ENCODE results near the gene AQP6. TPM values are rescaled to one million over a fixed set of nuclear protein-coding genes. Genes with fewer than 3 reads are reported as not detected.

Gene AQP6
- total and polyA plus RNA-seq, 2 experiments from 2014 or later = not detected

- Histone ChIP-seq H4K20me1 (ENCODE audit: insufficient read depth) (no peaks in the 10 kb centered on the region), H3K9me3 (ENCODE audit: low read depth) (no peaks in the 10 kb centered on the region), H3K4me3 (no peak overlapping the region), H3K9me2 (ENCODE audit: insufficient read depth) (no peaks in the 10 kb centered on the region), H3F3A (ENCODE audit: insufficient read depth) (no peaks in the 10 kb centered on the region), H3K4me2 (ENCODE audit: unreplicated experiment) (no peak overlapping the region), H3K27ac (no peak overlapping the region), H3K27me3 (replicated peaks; ENCODE audit: insufficient read depth) (no peaks in the 10 kb centered on the region), H3K9ac (no peak overlapping the region), H3K36me3 (ENCODE audit: low read depth) (no peaks in the 10 kb centered on the region), H3K79me2 (ENCODE audit: insufficient read depth) (no peaks in the 10 kb centered on the region), H3K4me1 (ENCODE audit: insufficient read depth) (no peaks in the 10 kb centered on the region), H2AFZ (peak overlapping the region; percentile 88; the same call in 1 of the 2 replicates)
- WGBS, 2 experiments (ENCODE audit: low coverage in 1 of 2, low lambda C conversion rate in 2 of 2, missing lambda C conversion rate in 2 of 2) = 74% methylated on average over 3 of the region's 3 CpGs
- in situ Hi-C loops (cut with MboI) = no loop called here
- DNase-seq = no peak
- TF ChIP-seq EZH2phosphoT487 (IDR thresholded peaks at IDR 0.05; ENCODE audit: insufficient read depth, low read depth) (no peak), EZH2 (IDR thresholded peaks at IDR 0.05; ENCODE audit: insufficient read depth, poor library complexity, severe bottlenecking) (no peak)
These were observed 26.2 kb upstream of the AQP6 start for GRCh38 chr12:49946497-49946896.

- Histone ChIP-seq H2AFZ (no peak overlapping the region), H3K9me3 (ENCODE audit: low read depth) (no peaks in the 10 kb centered on the region), H3K36me3 (ENCODE audit: low read depth) (no peaks in the 10 kb centered on the region), H3K79me2 (ENCODE audit: insufficient read depth) (no peaks in the 10 kb centered on the region), H3K4me1 (ENCODE audit: insufficient read depth) (no peaks in the 10 kb centered on the region), H4K20me1 (ENCODE audit: insufficient read depth) (no peaks in the 10 kb centered on the region), H3K27me3 (replicated peaks; ENCODE audit: insufficient read depth) (no peaks in the 10 kb centered on the region), H3K4me2 (ENCODE audit: unreplicated experiment) (no peak overlapping the region), H3K4me3 (no peak overlapping the region), H3K9me2 (ENCODE audit: insufficient read depth) (no peaks in the 10 kb centered on the region), H3K9ac (no peak overlapping the region), H3K27ac (no peak overlapping the region), H3F3A (ENCODE audit: insufficient read depth) (no peaks in the 10 kb centered on the region)
- 73 to 81% methylated on average over 7 of the region's 7 CpGs for WGBS, 2 experiments (ENCODE audit: low coverage in 1 of 2, low lambda C conversion rate in 2 of 2, missing lambda C conversion rate in 2 of 2)
- in situ Hi-C loops (cut with MboI) = no loop called here
- TF ChIP-seq EZH2 (IDR thresholded peaks at IDR 0.05; ENCODE audit: insufficient read depth, poor library complexity, severe bottlenecking) (no peak), EZH2phosphoT487 (IDR thresholded peaks at IDR 0.05; ENCODE audit: insufficient read depth, low read depth) (no peak)
- DNase-seq = no peak
These were observed 25.0 kb upstream of the AQP6 start for GRCh38 chr12:49947593-49948226.

- no peaks in the 10 kb centered on the region for H3K9me3 ChIP-seq (ENCODE audit: low read depth)
- no peaks in the 10 kb centered on the region for H3K79me2 ChIP-seq (ENCODE audit: insufficient read depth)
- no peak for DNase-seq
- no peaks in the 10 kb centered on the region for H3K9me2 ChIP-seq (ENCODE audit: insufficient read depth)
- H2AFZ ChIP-seq = no peak overlapping the region
- no peaks in the 10 kb centered on the region for H3K4me1 ChIP-seq (ENCODE audit: insufficient read depth)
- 0 out of 2 replicates have a peak, but pooled peaks cover 1% of the 10 kb centered on the region for H3K27me3 ChIP-seq (replicated peaks; ENCODE audit: insufficient read depth)
- H3K4me2 ChIP-seq (ENCODE audit: unreplicated experiment) = no peak overlapping the region
- H3K36me3 ChIP-seq (ENCODE audit: low read depth) = no peaks in the 10 kb centered on the region
- no peaks in the 10 kb centered on the region for H3F3A ChIP-seq (ENCODE audit: insufficient read depth)
- no peak overlapping the region for H3K9ac ChIP-seq
- H4K20me1 ChIP-seq (ENCODE audit: insufficient read depth) = no peaks in the 10 kb centered on the region
- in situ Hi-C loops (cut with MboI) = no loop called here
- no peak overlapping the region for H3K27ac ChIP-seq
- TF ChIP-seq EZH2 (IDR thresholded peaks at IDR 0.05; ENCODE audit: insufficient read depth, poor library complexity, severe bottlenecking) (no peak), EZH2phosphoT487 (IDR thresholded peaks at IDR 0.05; ENCODE audit: insufficient read depth, low read depth) (no peak)
- WGBS, 2 experiments (ENCODE audit: low coverage in 1 of 2, low lambda C conversion rate in 2 of 2, missing lambda C conversion rate in 2 of 2) = 72 to 75% methylated on average over 13 of the region's 13 CpGs
- no peak overlapping the region for H3K4me3 ChIP-seq
These were observed 23.6 kb upstream of the AQP6 start for GRCh38 chr12:49948866-49949845.

GRCh38 chr12:49949866-49950265 lies 22.9 kb upstream of the AQP6 start:
- H4K20me1 ChIP-seq (ENCODE audit: insufficient read depth) = no peaks in the 10 kb centered on the region
- no peaks in the 10 kb centered on the region for H3K9me2 ChIP-seq (ENCODE audit: insufficient read depth)
- in situ Hi-C loops (cut with MboI) = no loop called here
- TF ChIP-seq EZH2phosphoT487 (IDR thresholded peaks at IDR 0.05; ENCODE audit: insufficient read depth, low read depth) (no peak), EZH2 (IDR thresholded peaks at IDR 0.05; ENCODE audit: insufficient read depth, poor library complexity, severe bottlenecking) (no peak)
- 85 to 86% methylated on average over 3 of the region's 3 CpGs for WGBS, 2 experiments (ENCODE audit: low coverage in 1 of 2, low lambda C conversion rate in 2 of 2, missing lambda C conversion rate in 2 of 2)
- H3K4me2 ChIP-seq (ENCODE audit: unreplicated experiment) = no peak overlapping the region
- no peaks in the 10 kb centered on the region for H3K9me3 ChIP-seq (ENCODE audit: low read depth)
- no peak overlapping the region for H2AFZ ChIP-seq
- H3K79me2 ChIP-seq (ENCODE audit: insufficient read depth) = no peaks in the 10 kb centered on the region
- H3K27ac ChIP-seq = no peak overlapping the region
- no peak overlapping the region for H3K9ac ChIP-seq
- H3K4me1 ChIP-seq (ENCODE audit: insufficient read depth) = no peaks in the 10 kb centered on the region
- no peak for DNase-seq
- no peak overlapping the region for H3K4me3 ChIP-seq
- H3K36me3 ChIP-seq (ENCODE audit: low read depth) = no peaks in the 10 kb centered on the region
- peaks cover 9% of the 10 kb centered on the region for H3K27me3 ChIP-seq (replicated peaks; ENCODE audit: insufficient read depth)
- no peaks in the 10 kb centered on the region for H3F3A ChIP-seq (ENCODE audit: insufficient read depth)

Data from GM23248 (cell line).